ENCODE measurements around the gene MSL1.

MSL1 gene

DNA sequence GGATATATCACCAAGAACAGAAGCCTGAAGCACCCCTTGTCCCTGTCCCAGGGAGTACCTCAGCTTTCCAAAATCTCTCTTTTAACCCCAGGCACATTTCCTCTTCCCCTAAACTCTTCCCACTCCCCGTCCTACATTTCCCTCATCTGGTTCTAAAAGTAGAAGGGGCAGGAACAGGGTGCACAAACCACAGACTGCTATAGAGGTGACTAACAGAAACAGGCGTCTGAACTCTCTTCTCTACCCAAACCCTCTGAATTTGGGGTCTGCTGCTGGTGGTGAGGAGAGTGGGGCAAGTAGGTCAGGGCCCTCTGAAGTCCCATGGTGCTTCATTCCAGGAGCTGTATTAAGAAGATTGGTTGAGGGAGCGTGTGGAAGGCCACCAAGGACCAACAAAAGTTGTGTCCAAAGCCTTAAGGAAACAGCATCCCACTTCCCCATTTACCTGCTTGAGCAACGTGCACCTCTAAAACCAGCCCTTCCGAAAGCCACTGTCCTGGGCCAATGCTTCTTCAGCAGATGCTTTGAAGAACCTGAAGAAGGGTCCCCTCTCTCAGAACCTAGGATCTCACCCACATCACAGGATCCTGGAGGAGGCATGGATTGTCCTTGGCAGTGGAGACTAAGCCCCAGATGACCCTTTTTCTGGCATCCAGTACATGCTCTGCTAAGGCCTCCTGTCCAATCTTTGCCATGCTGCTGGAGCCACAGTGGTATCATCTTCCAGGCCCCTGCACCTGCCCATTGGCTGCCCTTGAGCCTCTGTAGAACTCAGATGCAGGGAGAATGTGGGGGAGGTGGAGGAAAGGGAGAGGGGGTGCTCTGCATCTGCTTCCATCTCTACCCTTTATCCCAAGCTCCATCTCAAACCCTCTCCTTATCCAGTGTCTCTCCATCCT, 15.7 kb upstream of the MSL1 start:
- no peak for DNase-seq (ENCODE audit: low read depth)

DNA sequence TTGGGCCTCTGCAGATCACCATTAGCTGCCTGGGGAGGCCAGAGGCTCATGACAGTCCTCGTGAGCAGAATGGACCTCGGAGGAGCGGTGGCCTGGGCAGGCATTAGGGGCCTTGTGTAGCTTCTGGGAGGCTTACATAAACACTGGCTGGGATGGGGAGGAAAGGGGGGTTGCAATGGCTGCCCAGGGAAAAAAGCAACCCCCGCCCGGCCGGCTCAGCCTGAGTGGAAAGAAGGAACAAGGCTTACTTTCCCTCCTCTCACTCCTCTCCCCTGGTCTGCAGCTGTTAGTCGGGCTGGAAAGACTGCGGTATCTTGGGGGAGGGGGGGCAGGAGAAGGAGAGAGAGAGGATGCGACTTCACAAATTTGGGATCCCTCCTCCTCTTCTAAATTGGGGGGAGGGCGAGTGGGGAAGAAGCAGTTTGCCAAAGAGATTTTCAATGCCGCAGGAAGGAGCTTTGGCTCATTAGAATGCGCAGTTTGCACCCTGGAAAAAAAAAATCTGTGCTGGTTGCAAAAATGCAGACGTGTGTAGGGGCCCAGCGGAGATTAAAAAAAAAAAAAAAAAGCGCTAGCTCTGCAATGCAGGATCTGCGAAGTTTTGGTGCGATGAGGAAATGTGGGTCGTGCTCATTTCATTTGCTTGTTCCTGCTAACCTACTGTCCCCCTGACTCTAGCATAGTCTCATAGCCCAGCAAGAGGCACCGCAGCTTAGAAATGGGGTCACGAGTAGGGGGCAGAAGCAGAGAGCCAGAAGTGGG, 14.8 kb upstream of the MSL1 start:
- no peak for DNase-seq (ENCODE audit: low read depth)

DNA sequence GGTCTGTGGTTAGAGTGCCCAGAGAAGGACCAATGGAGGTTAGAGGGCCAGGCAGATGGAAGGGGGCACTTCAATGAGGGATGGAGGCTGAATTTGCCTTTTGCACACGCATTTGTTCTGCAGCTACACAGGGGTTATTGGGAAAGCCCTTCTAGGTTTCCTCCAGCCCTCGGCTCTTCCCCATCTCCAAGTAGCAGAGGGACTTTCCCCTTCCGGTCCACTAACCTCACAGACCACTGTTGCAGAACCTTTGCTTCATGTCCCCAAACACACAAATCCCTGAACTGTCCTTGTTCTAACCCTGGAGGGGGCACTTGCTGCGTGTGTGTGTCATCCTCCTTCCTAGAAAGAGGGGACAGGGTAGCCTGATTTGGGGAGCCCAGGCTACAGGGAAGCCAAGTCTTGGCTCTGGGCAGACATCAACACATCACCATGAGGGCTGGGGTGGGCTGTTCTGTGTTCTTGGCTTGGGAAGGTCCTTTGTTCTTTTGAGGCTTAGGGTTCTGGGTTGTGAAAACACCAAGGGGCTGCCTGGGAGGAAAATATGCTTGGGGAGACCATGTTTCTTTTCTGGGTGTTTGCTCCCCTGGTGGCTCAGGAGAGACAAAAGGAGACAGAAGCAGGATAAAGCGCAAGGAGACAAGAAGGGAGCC, 14.1 kb upstream of the MSL1 start:
- DNase-seq (ENCODE audit: low read depth), result no peak

DNA sequence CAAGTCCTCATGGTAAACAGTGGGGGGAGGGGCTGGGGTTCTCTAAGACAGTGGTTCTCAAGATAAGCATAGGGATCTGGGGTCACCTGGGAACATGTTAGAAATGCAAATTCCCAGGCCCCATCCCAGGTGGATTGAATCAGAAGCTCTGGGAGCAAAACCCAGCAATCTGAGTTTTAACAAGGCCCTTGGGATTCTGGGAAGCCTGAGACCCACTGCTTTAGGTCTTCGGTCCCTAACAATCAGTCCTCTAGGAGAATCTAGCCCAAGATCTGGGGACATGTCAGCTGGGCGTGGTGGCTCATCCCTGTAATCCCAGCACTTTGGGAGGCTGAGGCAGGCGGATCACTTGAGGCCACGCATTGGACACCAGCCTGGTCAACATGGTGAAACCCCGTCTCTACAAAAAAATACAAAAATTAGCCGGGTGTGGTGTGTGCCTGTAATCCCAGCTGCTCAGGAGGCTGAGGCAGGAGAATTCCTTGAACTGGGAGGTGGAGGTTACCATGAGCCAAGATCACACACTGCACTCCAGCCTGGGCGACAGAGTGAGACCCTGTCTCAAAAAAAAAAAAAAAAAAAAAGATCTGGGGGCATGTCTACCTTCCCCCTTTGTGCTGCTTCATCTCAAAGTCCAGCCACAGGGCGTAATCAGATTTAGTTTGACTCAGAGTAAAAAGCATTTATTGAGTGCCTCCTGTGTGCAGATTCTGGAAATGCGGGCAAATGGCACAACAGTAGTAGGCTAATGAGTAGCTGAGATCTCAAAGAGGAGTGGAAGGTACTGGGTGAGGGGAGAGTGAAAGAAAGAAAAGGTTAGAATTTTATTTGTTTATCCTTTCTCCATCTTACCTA, 12.6 kb upstream of the MSL1 start:
- no peak for DNase-seq (ENCODE audit: low read depth)

DNA sequence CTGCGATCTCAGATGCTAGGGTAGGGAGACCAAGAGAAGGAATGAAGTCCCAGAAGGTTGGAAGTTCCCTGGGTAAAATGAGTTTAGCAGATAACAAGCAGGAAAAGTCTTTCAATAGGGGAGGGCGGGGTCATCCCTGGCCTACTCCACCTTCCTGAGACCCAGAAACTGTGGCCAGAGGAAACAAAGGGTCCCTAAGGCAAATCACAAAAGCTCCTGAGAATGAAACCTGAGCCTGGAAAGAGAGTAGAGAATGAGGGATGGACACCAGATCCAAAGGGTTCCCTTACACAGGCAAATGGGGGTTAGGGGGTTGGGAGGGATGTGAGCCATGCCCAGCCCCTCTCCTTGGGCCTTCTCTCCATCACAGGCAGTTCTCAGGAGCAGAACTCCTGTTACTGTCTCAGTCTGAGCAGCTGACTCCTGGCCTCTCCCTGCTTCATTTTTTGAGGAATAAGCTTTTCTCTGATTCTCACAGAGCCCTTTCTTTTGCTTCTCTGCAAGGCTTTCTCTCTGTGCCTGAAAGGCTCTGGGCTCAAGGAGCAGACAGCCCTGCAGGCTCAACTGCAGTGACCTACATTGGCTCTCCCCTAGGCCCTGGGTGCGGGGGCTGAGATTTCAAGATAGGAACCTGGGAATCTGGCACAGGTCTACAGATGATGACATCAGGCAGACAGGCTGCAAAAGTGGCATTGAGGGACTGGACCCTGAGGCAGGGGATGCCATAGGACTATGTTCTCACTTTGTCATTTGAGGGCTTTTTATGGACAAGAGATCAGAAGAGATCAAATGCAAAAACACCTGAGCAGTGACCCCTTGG, 11.5 kb upstream of the MSL1 start:
- no peak for DNase-seq (ENCODE audit: low read depth)

DNA sequence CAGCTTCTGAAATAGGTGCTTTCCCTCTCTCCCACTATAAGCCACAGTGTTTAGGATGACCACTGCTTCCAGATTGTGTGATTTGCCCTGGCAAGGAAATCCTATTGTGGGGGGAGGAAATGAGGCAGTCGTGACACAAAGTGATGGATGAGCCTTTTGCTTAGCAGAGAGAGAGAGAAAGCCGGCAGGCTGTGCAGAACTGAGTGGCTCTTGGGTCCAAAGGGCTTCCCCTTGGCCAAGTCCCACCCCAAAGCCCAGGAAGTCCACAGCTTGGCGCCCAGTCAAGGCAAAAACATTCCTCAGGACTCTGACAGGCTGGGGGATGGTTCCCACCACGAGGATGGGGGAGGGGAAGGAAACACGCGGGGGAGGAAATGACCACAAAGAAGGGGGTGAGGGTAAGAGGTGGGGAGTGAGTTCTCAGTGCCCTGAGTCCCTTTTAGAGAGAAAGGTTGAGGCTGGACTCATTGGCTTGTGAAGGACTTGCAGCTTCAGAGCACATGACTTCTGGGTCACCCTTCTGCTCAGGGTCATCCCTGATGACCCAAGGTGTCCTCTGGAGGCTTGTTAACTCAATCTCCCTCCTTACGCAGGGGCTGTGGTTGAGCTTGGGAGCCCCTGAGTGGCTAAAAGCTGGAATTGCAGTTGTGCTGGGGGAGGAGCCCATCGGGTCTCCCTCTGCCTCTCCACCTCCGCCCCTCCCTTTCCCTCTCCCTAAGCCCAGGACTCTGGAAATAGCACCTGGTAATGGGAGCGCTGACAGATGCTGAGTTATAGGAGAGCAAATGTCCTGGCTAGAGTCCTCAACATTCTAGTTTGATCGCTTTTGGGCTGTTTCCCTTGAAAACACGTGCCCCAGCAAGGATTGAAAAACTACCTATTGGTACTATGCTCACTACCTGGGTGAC, 10.3 kb upstream of the MSL1 start:
- peak; percentile 89 for DNase-seq (ENCODE audit: low read depth)

DNA sequence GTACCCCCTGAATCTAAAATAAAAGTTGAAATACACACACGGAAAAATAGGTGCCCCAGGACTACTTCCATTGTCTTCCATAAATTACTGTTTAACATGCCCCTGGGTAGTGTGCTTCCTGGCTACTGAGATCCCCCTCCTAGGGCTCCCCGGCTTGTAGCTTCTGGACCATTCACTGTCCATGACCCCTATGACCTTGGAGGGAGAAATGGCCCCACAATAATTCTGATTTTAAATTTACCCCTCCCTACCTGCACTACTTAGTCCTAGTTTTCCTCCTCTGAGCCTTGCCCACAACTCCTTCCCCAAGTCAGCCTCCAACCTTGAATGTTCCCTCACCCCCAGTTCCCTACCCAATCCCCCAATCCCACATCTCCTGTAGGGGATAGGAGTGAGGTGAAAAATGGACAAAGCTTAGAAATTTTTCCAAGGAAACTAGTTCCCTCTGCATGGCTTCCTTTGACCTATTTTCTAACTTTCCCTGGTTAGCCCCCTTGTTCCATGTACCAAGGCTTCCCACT, 9.5 kb upstream of the MSL1 start:
- DNase-seq (ENCODE audit: low read depth), result no peak

DNA sequence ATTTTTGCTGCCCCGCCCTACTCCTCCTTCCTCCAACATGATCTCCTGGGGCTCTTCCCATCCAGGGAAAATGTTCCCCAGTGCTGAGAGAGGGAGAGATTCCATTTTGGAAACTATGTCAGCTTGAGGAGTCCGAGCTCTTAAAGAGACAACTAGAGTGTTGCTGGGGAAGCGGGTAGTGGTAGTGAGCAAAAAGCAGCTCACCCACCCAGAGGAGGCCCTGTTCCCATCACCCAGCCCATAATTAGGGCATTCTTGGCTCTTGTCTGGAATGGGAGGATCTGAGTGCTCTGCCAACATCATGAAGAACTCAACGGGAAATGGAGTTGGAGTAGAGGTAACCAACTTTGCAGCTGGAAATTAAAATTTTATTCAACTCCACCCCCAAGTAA, 9.1 kb upstream of the MSL1 start:
- DNase-seq (ENCODE audit: low read depth), result no peak

DNA sequence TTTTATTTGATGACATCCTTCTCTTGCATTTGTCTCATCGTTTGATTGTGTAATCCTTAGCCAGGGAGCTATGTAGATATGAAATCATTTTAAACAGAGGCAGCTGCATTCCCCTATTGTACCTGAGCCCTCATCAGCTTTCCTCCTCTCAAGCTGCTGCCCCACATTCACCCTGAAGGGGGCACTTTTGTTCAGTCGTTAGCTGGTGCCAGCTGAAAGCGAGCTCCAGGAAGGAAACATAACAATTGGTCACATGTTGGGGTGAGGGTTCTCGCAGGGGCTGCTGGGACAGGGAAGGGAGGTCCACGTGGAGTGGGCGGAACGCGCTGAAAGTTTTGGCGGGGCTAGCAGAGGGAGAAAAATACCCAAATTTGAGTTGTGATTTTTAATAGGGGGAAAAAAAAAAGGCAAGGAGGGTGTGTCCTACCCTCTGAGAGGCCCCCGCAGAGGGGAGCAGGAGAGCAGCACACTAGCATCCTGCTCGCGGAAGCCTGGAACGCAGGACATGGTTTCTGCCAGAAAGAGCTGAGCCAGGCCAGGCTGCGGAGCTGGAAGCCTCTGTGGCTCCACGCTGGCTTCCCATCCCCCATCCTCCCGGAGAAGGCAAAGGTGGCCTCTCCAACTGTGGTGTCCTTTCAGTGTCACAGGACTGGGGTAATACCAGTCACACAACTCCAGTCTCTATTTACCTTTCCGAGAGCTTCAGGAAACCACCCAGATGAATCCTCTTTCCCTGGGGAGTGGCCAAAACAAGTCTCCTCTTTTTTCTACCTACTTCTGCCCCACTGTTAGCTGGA, 8.5 kb upstream of the MSL1 start:
- DNase-seq (ENCODE audit: low read depth), result peak; percentile 84

DNA sequence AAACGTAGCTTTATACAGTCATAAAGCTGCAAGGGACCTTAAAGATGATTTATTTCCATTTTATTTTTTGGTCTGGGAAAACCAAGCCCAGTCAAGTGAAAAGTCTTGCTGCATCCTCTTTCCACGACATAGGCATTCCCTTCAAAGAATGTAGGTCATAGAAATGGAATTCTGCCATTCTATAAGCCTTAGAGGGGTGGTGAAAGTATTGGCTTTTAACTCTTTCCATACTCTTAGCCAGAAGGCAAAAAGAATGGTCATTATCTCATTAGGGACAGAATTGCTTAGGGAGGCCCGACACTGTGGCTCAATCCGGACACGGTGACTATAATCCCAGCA, 7.9 kb upstream of the MSL1 start:
- no peak for DNase-seq (ENCODE audit: low read depth)

DNA sequence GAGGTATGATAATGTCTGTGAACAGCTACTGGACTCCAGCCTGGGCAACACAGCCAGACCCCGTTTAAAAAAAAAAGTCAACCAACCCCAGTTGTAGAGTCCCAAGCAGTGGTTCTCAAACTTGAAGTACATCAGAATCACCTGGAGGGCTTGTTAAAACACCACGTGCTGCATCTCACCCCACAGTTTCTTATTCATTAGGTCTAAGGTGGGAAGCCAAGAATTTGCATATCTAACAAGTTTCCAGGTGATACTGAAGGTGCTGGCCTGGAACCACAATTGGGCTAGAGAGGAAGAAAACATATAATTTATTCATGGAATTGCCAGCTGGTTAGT, 6.7 kb upstream of the MSL1 start:
- no peak for DNase-seq (ENCODE audit: low read depth)

DNA sequence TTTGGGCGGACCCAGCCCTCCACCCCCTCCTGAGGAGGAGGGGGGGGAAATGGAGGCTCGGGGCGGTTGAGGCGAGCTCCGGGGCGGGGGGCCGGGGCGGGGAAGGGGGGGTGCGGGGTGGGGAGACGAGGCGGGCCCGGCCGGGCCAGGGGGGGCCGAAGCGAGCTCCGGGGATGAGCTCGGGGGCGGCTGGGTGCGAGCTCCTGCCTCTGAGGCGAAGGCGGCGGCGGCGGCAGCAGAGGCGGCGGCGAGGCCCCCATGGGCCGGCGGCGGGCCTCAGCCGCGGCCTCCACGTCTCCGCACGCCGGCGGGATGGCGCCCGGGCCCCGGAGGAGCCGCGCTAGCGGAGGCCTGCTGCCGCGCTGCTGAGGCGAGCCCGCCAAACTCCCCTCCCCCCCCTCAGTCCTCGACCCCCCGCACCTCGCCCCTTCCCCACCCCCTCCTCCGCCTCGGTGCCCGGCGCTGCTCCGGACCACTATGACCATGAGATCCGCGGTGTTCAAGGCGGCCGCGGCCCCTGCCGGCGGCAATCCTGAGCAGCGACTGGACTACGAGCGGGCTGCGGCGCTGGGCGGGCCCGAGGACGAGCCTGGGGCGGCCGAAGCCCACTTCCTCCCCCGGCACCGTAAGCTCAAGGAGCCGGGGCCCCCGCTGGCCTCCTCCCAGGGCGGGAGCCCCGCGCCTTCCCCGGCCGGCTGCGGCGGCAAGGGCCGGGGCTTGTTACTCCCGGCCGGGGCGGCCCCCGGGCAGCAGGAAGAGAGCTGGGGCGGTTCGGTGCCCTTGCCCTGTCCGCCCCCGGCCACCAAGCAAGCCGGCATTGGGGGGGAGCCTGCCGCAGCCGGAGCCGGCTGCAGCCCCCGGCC, 596 bp downstream of the MSL1 start:
- DNase-seq (ENCODE audit: low read depth), result no peak

DNA sequence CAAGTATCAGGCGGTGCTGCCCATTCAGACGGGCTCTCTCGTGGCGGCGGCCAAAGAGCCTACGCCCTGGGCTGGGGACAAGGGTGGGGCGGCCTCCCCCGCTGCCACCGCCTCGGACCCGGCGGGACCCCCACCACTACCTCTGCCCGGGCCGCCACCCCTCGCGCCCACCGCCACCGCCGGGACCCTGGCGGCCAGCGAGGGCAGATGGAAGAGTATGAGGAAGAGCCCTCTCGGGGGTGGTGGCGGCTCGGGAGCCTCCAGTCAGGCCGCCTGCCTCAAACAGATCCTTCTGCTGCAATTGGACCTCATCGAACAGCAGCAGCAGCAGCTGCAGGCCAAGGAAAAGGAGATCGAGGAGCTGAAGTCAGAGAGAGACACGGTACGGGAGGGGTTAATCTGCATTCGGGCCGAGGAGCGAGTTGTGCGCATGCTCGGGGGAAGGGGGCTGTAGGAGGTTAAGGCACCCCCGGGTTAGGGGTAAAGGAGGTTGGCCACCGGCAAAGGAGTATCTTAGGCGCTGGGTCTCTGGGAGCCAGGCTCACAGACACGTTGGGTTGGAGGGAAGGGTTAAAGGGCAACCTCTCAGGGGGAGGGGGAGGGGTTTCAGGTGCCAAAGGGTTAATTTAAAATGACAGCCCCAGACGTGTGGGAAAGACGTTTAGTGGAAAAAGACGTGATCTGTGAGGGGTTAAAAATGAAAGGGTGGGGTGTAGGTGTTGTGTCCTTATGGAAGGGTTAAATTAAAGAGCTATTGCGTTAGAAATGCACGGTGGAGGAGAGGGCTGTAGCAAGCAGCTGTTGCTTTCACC, 1.4 kb downstream of the MSL1 start:
- DNase-seq (ENCODE audit: low read depth), result no peak

DNA sequence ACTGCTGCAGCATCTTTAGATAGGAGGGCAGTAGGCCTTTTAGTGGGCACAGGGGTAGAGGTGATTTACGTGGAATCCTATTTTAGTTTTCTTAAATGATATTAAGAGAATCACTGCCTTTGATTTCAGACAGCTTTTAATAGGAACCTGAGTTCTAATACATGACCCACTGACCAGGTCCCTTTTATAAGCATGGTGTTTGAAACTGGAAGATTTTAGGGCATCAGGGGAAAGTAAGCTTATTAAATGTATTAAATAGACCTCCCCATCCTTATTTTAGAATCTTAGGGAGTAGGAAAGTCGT, 2.0 kb downstream of the MSL1 start:
- no peak for DNase-seq (ENCODE audit: low read depth)

DNA sequence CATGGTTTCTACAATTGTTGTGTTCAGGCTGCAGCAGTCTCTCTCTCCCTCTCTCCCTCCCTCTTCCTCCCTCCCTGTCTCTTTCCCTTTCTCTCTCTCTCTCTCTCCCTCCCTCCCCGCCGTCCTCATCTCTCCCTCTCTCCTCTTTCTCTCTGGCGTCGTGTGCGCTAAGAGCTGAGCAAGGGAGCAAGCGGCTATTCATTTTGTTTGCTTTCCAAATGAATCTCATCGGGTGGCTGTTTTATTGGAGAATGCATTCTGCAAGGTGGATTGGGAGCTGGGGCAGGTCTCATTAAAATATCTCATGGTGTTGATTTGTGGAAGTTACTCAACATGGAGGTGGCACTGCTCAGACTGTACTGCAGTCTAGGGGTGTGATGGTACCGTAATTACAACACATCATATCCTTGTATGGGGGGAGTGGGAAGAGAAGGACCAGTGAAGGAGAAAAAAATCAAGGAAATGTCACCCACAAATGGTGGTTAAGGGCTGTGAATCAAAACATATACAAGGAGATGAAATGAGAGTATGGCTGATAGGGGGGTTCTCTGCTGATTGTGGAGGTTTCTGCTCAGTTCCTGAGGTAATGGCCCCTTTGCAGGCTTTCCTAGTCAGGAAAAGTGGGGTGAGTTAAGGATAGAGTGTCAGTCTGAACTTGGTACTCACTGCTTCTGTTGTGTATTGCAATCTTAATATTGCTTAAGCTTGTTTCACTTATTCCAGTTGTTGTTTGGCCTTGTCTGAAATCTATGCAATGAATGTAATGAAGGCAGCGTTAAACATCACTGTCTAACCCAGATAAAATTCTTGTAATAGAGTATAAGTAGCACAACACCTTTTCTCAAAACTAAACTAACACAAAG, 2.7 kb downstream of the MSL1 start:
- no peak for DNase-seq (ENCODE audit: low read depth)

DNA sequence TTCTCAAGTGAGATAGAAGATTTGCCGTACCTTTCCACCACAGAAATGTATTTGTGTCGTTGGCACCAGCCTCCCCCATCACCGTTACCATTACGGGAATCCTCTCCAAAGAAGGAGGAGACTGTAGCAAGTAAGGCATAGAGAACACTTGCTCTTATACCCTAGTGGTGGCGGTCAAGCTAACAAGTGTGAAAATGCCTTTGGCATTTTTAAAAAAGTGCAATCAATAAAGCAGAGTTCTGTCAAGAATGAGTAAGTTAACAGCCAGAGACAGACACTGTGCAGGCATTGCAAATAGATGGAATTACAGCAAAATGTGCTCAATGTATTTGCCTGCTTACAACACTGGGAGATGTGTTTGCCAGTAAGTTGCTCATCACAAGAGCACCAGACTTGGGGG, 7.7 kb downstream of the MSL1 start:
- DNase-seq (ENCODE audit: low read depth), result no peak
